MCF 10A (cell line): ENCODE measurements around the gene GPS2. TPM values are rescaled to one million over a fixed set of nuclear protein-coding genes. Genes with fewer than 3 reads are reported as not detected.

Experiments
- BruUV-seq: library from RNA; stranded (reverse); fragments of 400-500 nt; replicated peaks from 2 replicates; lab custom pipeline; 2021; lab: Mats Ljungman, UMichigan
- CTCF ChIA-PET: fragments of 300-600 bp; sonication (Branson Sonifier 250); formaldehyde crosslinking; extraction: SDS; loops from one replicate; lab custom pipeline; 2021; ENCODE audit warnings: antibody characterized with exemption, inconsistent platforms; lab: Yijun Ruan, JAX
- POLR2A ChIA-PET: fragments of 300-600, 350-650 bp; sonication (Branson Sonifier 250); formaldehyde crosslinking; extraction: SDS; loops from one replicate; lab custom pipeline; 2020; ENCODE audit warnings: antibody characterized with exemption, inconsistent platforms; lab: Yijun Ruan, JAX
- DNase-seq: peaks from one replicate; pipeline ENCODE4 v3.0.0-alpha.2; 2018; ENCODE audit not compliant: unreplicated experiment
- H3K27ac Mint-ChIP-seq: one replicate; pipeline ENCODE4 v1.8.0; 2022; ENCODE audit warnings: mild to moderate bottlenecking, low read depth, mixed read lengths; ENCODE audit not compliant: unreplicated experiment
- H3K27me3 Mint-ChIP-seq: one replicate; pipeline ENCODE4 v1.8.0; 2022; ENCODE audit warnings: mixed read lengths; ENCODE audit not compliant: insufficient read depth, unreplicated experiment
- H3K36me3 Mint-ChIP-seq: one replicate; pipeline ENCODE4 v1.8.0; 2022; ENCODE audit warnings: mild to moderate bottlenecking, moderate library complexity, mixed read lengths; ENCODE audit not compliant: insufficient read depth, unreplicated experiment
- H3K4me1 Mint-ChIP-seq: one replicate; pipeline ENCODE4 v1.8.0; 2022; ENCODE audit warnings: mixed read lengths; ENCODE audit not compliant: insufficient read depth, unreplicated experiment
- H3K4me3 Mint-ChIP-seq: one replicate; pipeline ENCODE4 v1.8.0; 2022; ENCODE audit warnings: mild to moderate bottlenecking, moderate library complexity, mixed read lengths; ENCODE audit not compliant: unreplicated experiment
- H3K9me3 Mint-ChIP-seq: one replicate; pipeline ENCODE4 v1.8.0; 2022; ENCODE audit warnings: mixed read lengths; ENCODE audit not compliant: unreplicated experiment
- CTCF ChIP-seq: fragments of 200-600 bp; IDR thresholded peaks from one replicate; pipeline ENCODE4 v1.8.0; 2022; ENCODE audit warnings: antibody characterized with exemption, mild to moderate bottlenecking; ENCODE audit not compliant: unreplicated experiment
- intact Hi-C: fragments of 100-400 bp; cut with micrococcal nuclease; formaldehyde crosslinking; loops from 2 replicates; pipeline ENCODE4 v1.14.1; 2022
- total RNA-seq: library from RNA; stranded (reverse); gene quantifications from 2 replicates; pipeline ENCODE4 v1.2.3, GENCODE V29; 2022

Gene GPS2
- total RNA-seq, 1 experiment from 2014 or later = 49.8 TPM

GRCh38 chr17:7352503-7352889, 37.3 kb upstream of the GPS2 start:
- Mint-ChIP-seq H3K4me3 (peak overlapping the region; percentile 85), H3K9me3 (no peaks in the 10 kb centered on the region), H3K4me1 (peaks cover 17% of the 10 kb centered on the region), H3K27ac (peak overlapping the region; percentile 93), H3K36me3 (peaks cover 24% of the 10 kb centered on the region), H3K27me3 (no peaks in the 10 kb centered on the region)
- BruUV-seq = TSS peak; percentile 56
- intact Hi-C loops = loop anchor here (5.0 to 10.0 kb wide), 2 partner anchors 130 to 332 kb away; partner anchors contain the start of genes POLR2A, SLC35G6, TP53 and WRAP53
- ChIA-PET CTCF (interaction anchor here (0.6 to 6.0 kb wide), 5 partner anchors 8 to 161 kb away, joined by 3 to 57 read pairs (median 4); partner anchors contain the start of gene TMEM102), POLR2A (interaction anchor here (0.6 to 7.3 kb wide), 9 partner anchors 23 to 335 kb away, joined by 3 to 76 read pairs (median 10); partner anchors contain the start of genes GPS2, NEURL4, TMEM102 and TMEM256)
- TF ChIP-seq CTCF = peak; percentile 53
- no peak for DNase-seq

- H3K9me3 Mint-ChIP-seq = no peaks in the 10 kb centered on the region
- H3K27me3 Mint-ChIP-seq = no peaks in the 10 kb centered on the region
- no TSS peak for BruUV-seq
- H3K36me3 Mint-ChIP-seq = peaks cover 24% of the 10 kb centered on the region
- CTCF ChIA-PET = interaction anchor here (0.7 to 6.0 kb wide), 3 partner anchors 62 to 85 kb away, joined by 4 to 57 read pairs (median 8); partner anchors contain the start of gene TMEM102
- POLR2A ChIA-PET = interaction anchor here (0.6 to 7.3 kb wide), 28 partner anchors 14 to 781 kb away, joined by 3 to 76 read pairs (median 4); partner anchors contain the start of genes ACADVL, ACAP1, DLG4 and GABARAP
- no peak for TF ChIP-seq CTCF
- peaks cover 17% of the 10 kb centered on the region for H3K4me1 Mint-ChIP-seq
- H3K4me3 Mint-ChIP-seq = peak within 1 kb of the TSS; percentile 85
- H3K27ac Mint-ChIP-seq = peak within 1 kb of the TSS; percentile 93
- intact Hi-C loops = loop anchor here (5.0 to 10.0 kb wide), 2 partner anchors 130 to 333 kb away; partner anchors contain the start of genes POLR2A, SLC35G6, TP53 and WRAP53
- peak; percentile 89 for DNase-seq
These were observed 36.7 kb upstream of the GPS2 start, which contains the start of gene KCTD11 for GRCh38 chr17:7351665-7352502. TSS of gene KCTD11 (plus strand) at chr17:7352162.

- TF ChIP-seq CTCF = no peak
- no peaks in the 10 kb centered on the region for H3K27me3 Mint-ChIP-seq
- no peak for DNase-seq
- no TSS peak for BruUV-seq
- peaks cover 5% of the 10 kb centered on the region for H3K4me1 Mint-ChIP-seq
- no peak overlapping the region for H3K4me3 Mint-ChIP-seq
- POLR2A ChIA-PET = interaction anchor here (0.5 to 5.4 kb wide), 9 partner anchors 19 to 212 kb away, joined by 3 to 54 read pairs (median 4); partner anchors contain the start of genes NEURL4, SENP3 and SLC2A4
- intact Hi-C loops = loop anchor here (5.0 kb wide), 1 partner anchor 301 kb away; no protein-coding TSS in a partner anchor
- peaks cover 22% of the 10 kb centered on the region for H3K36me3 Mint-ChIP-seq
- CTCF ChIA-PET = interaction anchor here (0.6 to 1.3 kb wide), 5 partner anchors 14 to 212 kb away, joined by 3 to 4 read pairs (median 3); no protein-coding TSS in a partner anchor
- no peaks in the 10 kb centered on the region for H3K9me3 Mint-ChIP-seq
- no peak overlapping the region for H3K27ac Mint-ChIP-seq
These were observed 33.5 kb upstream of the GPS2 start for GRCh38 chr17:7348478-7349242.
